Activated T-helper 1 cell treated with Interleukin-2 at 50 U/mL for 16 hours (primary cell): ENCODE measurements around the gene RAB11FIP4.

Experiments
- DNase-seq: peaks from one replicate; pipeline ENCODE4 v3.0.0-alpha.2; 2020; ENCODE audit warnings: low read depth

The RAB11FIP4 gene

GRCh38 chr17:31523862-31524730 is 132.6 kb downstream of the RAB11FIP4 start:
- DNase-seq = no peak

- peak; percentile 72 for DNase-seq
Observed at GRCh38 chr17:31524926-31525800, 133.7 kb downstream of the RAB11FIP4 start.

GRCh38 chr17:31525801-31526549 is 134.5 kb downstream of the RAB11FIP4 start:
- DNase-seq = no peak

GRCh38 chr17:31527606-31528005 is 136.1 kb downstream of the RAB11FIP4 start:
- no peak for DNase-seq

GRCh38 chr17:31528291-31528874 is 136.9 kb downstream of the RAB11FIP4 start:
- DNase-seq = no peak

DNA sequence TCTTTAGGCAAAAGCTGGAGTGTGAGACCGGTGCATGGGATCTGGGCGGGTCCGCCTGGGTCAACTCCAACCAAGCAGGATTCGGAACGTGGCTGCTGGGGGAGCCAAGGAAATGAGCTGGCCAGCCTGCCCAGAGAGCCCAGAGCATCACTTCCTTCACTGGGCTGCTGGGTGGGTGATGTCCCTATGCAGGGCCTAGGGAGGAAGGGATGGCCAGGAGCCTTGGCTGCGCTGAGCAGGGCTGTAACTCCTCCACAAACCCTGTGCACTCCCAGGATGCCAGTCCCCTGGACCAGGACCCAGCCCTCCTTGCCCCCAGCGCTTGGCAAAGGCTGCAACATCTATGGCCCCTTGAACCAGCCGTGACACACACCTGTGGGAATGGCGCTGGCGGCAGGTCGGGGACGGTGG is 138.4 kb downstream of the RAB11FIP4 start:
- no peak for DNase-seq

GRCh38 chr17:31530391-31530985 is 139.0 kb downstream of the RAB11FIP4 start:
- no peak for DNase-seq

DNA sequence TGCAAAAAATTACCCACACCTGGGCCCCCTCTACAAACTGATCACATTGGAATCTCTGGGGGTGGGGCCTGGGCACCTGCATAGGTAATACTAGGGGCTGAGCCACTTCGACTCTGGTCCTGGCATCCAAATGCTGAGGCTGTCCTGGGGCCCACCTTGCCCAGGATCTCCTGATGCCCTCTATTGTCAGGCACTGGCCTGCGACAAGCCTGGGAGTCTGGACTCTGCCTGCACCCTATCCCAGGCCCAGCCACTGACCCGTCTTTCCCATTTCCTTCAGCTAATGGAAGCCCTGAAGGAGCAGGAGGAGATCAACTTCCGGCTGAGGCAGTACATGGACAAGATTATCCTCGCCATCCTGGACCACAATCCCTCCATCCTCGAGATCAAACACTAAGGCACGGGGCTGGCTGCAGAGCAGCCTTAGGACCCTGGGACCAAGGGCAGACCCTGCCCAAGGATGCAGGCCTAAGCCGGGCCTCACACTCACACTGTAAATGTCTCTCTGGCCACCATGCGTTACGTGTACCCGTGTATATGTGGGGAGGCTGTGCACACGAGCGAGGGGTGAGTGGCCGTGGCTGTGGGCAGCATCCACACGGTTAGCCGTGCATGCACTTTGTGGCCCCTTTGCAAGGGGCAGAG is 140.0 kb downstream of the RAB11FIP4 start:
- DNase-seq = no peak

DNA sequence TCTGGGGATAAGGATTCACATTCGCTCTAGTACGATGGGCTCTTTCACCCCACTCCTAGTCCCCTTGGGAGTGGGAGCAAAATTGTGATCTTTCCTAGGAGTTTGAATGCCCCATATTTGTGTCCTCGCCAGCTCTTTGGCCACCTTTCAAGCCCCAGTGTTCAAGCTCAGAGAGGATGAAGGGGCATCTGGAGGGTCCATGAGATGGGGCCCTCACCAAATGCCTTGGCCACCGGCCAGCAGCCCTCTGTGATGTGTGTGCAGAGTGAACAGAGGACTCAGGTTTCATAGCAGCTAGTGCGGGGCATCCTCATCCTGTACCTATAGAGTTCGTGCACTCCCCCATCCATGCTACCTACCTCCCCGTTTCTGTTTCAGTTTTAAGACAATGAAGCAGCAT is 140.6 kb downstream of the RAB11FIP4 start:
- DNase-seq = no peak

GRCh38 chr17:31532526-31532925 is 141.1 kb downstream of the RAB11FIP4 start:
- no peak for DNase-seq

GRCh38 chr17:31533546-31534155 is 142.2 kb downstream of the RAB11FIP4 start:
- DNase-seq = no peak

DNA sequence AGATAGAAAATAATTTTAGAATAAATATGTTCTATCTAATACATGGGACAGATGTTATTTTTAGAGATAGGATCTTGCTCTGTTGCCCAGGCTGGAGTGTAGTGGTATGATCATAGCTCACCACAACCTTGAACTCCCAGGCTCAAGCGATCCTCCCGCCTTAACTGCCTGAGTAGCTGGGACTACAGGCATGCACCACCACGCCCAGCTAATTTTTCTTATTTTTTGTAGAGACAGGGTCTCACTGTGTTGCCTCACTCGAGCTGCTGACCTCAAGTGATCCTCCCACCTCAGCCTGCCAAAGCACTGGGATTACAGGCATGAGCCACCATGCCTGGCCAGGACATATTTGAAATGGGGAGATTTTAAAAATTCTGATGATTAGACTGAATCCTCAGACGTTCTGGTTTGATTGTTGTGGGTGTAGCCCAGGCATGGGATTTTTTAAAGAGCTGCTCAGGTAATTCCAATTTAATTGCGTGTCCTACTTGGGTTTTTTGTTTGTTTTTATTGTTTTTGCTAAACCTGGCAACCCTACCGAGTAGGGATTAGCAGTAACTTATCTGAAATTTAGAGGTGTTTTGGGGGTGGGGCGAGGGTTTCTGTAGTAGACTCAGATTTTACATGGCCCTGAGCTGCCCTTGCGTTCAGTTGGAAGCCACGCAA is 142.9 kb downstream of the RAB11FIP4 start:
- no peak for DNase-seq

DNA sequence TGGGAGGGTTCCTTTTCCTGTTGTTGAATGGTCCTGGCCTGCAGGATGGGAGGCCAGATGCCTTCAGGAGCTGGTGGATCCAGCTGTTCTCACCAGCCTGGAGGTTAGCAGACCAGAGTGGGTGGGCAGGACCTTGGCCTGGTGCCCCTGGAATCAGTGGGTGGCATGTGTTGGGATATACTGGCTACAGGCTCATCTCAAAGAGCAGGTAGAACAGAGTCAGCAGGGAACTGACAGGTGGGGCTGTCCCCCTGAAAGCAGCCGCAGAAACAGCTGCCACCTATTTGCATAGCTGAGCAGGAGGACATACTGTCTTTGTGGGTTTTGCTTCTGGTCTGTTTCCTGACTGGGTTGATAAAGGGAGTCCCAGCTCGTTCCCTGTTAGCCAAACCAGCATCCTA is 144.1 kb downstream of the RAB11FIP4 start:
- DNase-seq = no peak

DNA sequence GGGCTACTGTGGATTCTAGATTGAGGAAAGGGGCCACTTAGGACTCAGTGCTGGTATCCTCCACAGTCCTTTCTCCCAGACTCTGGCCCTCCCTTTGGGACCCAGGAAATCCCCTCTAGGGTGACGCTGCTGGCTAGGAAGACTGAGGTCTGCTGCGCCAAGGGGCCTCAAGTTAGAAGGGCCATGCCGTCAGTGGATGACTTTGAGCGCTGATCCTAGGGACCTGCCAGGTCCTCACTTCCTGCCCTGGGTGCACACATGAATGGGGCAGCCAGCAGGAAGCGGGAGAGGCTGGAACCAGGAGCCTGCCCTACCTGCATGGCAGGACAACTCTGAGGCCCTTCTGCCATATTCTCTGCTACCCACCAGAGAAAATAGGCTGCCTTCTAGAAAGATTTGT is 145.0 kb downstream of the RAB11FIP4 start:
- no peak for DNase-seq

DNA sequence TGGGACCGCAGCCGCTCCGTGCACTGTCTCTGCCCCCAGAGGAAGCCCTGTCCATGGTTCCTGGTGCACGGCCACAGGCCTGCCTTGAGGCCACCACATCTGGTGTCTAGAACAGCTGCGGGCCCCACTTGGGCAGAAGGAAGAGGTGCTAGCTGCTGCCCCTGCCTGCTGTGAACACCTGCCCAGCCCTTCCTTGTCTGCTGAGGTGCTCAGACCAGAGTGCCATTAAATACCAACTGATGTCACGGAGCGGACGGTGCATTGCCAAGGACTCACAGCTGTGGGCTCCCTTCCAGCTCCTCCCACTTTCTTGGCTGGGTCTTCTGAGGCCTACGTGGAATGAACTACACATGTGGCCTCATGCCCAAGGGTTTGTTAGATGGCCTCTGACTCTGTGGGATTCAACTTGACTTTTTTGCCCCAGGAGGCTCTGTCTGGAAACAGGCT is 146.1 kb downstream of the RAB11FIP4 start:
- DNase-seq = no peak

DNA sequence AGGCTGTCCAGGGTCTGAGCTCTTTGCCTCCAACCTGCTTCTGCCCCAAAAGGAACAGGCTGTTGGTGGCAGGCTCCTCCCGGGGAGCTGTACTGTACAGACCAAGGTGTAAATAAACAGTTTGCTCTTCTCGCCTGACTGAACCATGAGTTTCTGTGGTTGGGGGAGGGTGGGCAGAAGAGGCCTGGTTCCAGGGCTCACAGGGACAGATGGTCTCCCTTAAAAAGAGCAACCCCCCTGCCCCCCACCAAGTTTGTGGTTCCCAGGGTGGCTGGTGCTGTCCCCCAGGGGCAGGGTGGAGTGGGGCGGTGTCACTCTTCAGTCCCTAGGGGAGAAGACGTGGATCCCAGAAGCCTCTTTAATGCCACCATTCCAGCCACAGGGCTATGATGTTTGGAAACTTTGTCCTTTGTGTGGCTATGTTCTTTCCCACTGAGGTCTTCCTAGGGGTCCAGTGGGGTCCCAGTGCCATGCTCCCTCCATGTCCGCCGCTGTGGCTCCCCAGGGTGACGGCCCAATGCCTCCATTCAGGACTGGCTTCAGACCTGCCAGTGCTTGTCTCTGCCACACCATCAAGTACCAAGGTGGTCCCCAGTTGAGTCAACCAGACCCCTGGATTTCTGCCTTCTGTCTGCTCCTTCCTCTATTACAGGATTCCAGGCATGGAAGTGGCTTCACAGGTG is 146.7 kb downstream of the RAB11FIP4 start:
- no peak for DNase-seq

GRCh38 chr17:31540602-31541307 is 149.3 kb downstream of the RAB11FIP4 start:
- no peak for DNase-seq

- DNase-seq = no peak
Observed at GRCh38 chr17:31541559-31541958, 150.1 kb downstream of the RAB11FIP4 start.

DNA sequence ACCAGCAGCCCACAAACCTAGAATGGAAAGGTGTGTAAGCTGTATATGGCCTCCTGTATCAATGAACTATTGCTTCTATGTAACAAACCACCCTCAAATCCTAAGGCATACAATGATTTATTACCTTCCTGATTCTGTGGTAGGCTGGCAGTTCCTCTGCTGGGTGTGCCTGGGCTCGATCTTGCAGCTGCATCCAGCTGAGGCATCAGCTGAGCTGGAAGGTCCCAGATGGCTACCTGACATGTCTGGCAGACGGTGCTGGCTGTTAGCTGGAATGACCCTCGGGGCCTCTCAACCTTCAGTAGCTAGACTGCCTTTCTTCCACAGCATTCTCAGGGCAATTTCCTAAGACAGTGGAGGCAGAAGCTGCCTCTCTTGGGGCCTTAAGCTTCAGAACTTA is 152.7 kb downstream of the RAB11FIP4 start:
- no peak for DNase-seq
